GM03348 (cell line): ENCODE measurements around the gene IFNA10.
"Not testable (repeated sequence)": the region's sequence is repeated elsewhere in the genome, so short reads cannot be mapped to it uniquely, and the experiment has no call there.

Source experiments
- DNase-seq: peaks from one replicate; pipeline ENCODE4 v3.0.0; 2012; ENCODE audit warnings: low spot score

Gene IFNA10

GRCh38 chr9:21207043-21207442, at the start of gene IFNA10:
TSS of gene IFNA10 (minus strand) at chr9:21207143. CDS start at chr9:21207097, 46 bp downstream.
- not testable (repeated sequence) for DNase-seq

- DNase-seq = no peak
Observed at GRCh38 chr9:21255538-21256212, 48.7 kb upstream of the IFNA10 start.

- DNase-seq = peak; percentile 39
Observed at GRCh38 chr9:21252721-21253547, 46.0 kb upstream of the IFNA10 start.

- no peak for DNase-seq
Observed at GRCh38 chr9:21251638-21252037, 44.7 kb upstream of the IFNA10 start.

GRCh38 chr9:21251190-21251589, 44.2 kb upstream of the IFNA10 start:
- no peak for DNase-seq

- DNase-seq = no peak
Observed at GRCh38 chr9:21244836-21245235, 37.9 kb upstream of the IFNA10 start.

GRCh38 chr9:21239911-21240310, 33.0 kb upstream of the IFNA10 start, which contains the start of gene IFNA14:
TSS of gene IFNA14 (minus strand) at chr9:21240005. CDS start at chr9:21239935, 70 bp downstream.
- no peak for DNase-seq

- DNase-seq = not testable (repeated sequence)
Observed at GRCh38 chr9:21236360-21236714, 29.4 kb upstream of the IFNA10 start.

- peak; percentile 50 for DNase-seq
Observed at GRCh38 chr9:21235468-21236359, 28.8 kb upstream of the IFNA10 start.

GRCh38 chr9:21234153-21234687, 27.3 kb upstream of the IFNA10 start:
- DNase-seq = no peak

GRCh38 chr9:21233258-21233657, 26.3 kb upstream of the IFNA10 start:
- no peak for DNase-seq

GRCh38 chr9:21228122-21228521, 21.2 kb upstream of the IFNA10 start, which contains the start of gene IFNA17:
TSS of gene IFNA17 (minus strand) at chr9:21228222. CDS start at chr9:21228173, 49 bp downstream.
- no peak for DNase-seq

- DNase-seq = not testable (repeated sequence)
Observed at GRCh38 chr9:21217211-21217610, 10.3 kb upstream of the IFNA10 start, which contains the start of gene IFNA16. TSS of gene IFNA16 (minus strand) at chr9:21217311. CDS start at chr9:21217305, 6 bp downstream.

GRCh38 chr9:21213411-21214326, 6.7 kb upstream of the IFNA10 start:
- DNase-seq = peak; percentile 12

- not testable (repeated sequence) for DNase-seq
Observed at GRCh38 chr9:21212160-21212559, 5.2 kb upstream of the IFNA10 start.

GRCh38 chr9:21210782-21211181, 3.8 kb upstream of the IFNA10 start:
- not testable (repeated sequence) for DNase-seq

GRCh38 chr9:21210311-21210710, 3.4 kb upstream of the IFNA10 start:
- DNase-seq = no peak

GRCh38 chr9:21205204-21205603, 1.7 kb downstream of the IFNA10 start:
- DNase-seq = no peak

GRCh38 chr9:21202105-21202504, 4.8 kb downstream of the IFNA10 start, which contains the start of gene IFNA7:
TSS of gene IFNA7 (minus strand) at chr9:21202205. CDS start at chr9:21202165, 40 bp downstream.
- not testable (repeated sequence) for DNase-seq
